Activated B cell treated with CpG ODN at 0.5 μM for 24 hours (primary cell): ENCODE data around the gene GRM5. TPM values are rescaled to one million over a fixed set of nuclear protein-coding genes. Genes with fewer than 3 reads are reported as not detected.
"Not testable (repeated sequence)": the region's sequence is repeated elsewhere in the genome, so short reads cannot be mapped to it uniquely, and the experiment has no call there.

Experiments
- ATAC-seq: fragments of 200-7000 bp; cut with Tn5 transposase; one replicate; pipeline ENCODE4 v1.10.0; 2021; ENCODE audit warnings: low read depth, mild to moderate bottlenecking, moderate library complexity
- CTCF ChIA-PET: fragments of 350-600 bp; sonication (Branson Sonifier 250); formaldehyde crosslinking; loops from one replicate; lab custom pipeline; 2021; ENCODE audit warnings: antibody characterized with exemption; lab: Charles Lee
- POLR2A ChIA-PET: fragments of 350-600 bp; sonication (Branson Sonifier 250); formaldehyde crosslinking; loops from one replicate; lab custom pipeline; 2021; ENCODE audit warnings: antibody characterized with exemption; lab: Charles Lee
- DNase-seq: peaks from one replicate; pipeline ENCODE4 v3.0.0; 2022
- H3K27ac Mint-ChIP-seq: one replicate; pipeline ENCODE4 v1.8.0; 2020; ENCODE audit warnings: mixed read lengths
- H3K27me3 Mint-ChIP-seq: one replicate; pipeline ENCODE4 v1.8.0; 2021; ENCODE audit warnings: mixed read lengths
- H3K36me3 Mint-ChIP-seq: one replicate; pipeline ENCODE4 v1.8.0; 2021; ENCODE audit warnings: low read depth, mixed read lengths
- H3K4me1 Mint-ChIP-seq: one replicate; pipeline ENCODE4 v1.8.0; 2021; ENCODE audit warnings: mixed read lengths
- H3K4me3 Mint-ChIP-seq: one replicate; pipeline ENCODE4 v1.8.0; 2020; ENCODE audit warnings: mild to moderate bottlenecking, mixed read lengths
- H3K9me3 Mint-ChIP-seq: one replicate; pipeline ENCODE4 v1.8.0; 2020; ENCODE audit warnings: mixed read lengths
- intact Hi-C: fragments of 100-400 bp; cut with micrococcal nuclease; formaldehyde crosslinking; loops from one replicate; pipeline ENCODE4 v1.15.1; 2024
- total RNA-seq: library from RNA; stranded (reverse); gene quantifications from 2 replicates; pipeline ENCODE4 v1.2.3, GENCODE V29; 2022
- TF ChIP-seq, protein P1 (sequence below): fragments of 200-600 bp; IDR thresholded peaks from one replicate; pipeline ENCODE4 v1.8.0; 2022; ENCODE audit warnings: antibody characterized with exemption, mild to moderate bottlenecking

Gene GRM5
- total RNA-seq, 1 donor from 2014 or later, result not detected

DNA sequence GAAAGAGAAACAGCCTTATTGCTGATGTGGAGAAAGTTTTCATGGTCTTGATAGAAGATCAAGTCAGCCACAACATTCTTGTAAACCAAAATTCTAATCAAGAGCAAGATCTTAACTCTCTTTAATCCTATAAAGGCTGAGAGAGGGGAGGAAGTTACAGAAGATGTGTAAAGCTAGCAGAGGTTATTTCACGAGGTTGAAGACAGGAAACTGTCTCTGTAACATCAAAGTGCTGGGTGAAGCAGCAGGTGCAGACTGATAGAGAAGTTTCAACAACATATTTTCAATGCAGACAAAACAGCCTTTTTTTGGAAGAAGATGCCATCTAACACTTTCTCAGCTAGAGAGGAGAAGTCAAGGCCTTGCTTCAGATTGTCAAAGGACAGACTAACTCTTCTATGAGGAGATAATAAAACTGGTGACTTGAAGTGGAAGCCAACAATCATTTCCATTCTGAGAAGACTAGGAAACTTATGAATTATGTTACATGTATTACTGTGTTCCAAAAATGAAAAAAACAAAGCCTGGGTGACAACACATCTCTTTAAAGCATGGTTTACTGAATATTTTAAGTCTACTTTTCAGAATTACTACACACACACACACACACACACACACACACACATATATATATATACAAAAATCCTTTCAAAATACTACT is 221.9 kb downstream of the GRM5 start:
- POLR2A ChIA-PET, H3K4me3 Mint-ChIP-seq, H3K36me3 Mint-ChIP-seq, DNase-seq, ATAC-seq, CTCF ChIA-PET, H3K9me3 Mint-ChIP-seq, intact Hi-C loops, H3K27ac Mint-ChIP-seq, H3K27me3 Mint-ChIP-seq, H3K4me1 Mint-ChIP-seq: not testable (repeated sequence)

DNA sequence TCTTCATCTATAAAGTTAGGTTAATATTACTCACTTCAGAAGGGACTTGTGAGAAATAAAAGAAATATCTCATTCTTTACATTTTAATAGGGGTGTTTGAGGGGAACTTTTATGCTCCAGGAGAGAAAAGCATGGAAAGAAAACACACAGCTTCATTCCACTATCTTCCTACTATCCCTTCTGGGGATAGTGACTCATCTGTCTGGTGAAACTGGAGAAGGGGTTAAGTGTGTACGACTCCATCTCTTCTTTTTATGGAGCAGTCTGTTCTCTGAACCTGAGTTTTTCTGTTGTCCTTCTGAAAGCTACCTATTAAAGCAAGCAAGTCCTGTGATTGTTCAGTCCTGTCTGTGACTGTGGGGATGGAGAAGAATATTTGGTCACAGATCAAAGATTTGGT is 227.6 kb downstream of the GRM5 start:
- ATAC-seq, H3K27me3 Mint-ChIP-seq, POLR2A ChIA-PET, H3K9me3 Mint-ChIP-seq, CTCF ChIA-PET, H3K27ac Mint-ChIP-seq, H3K4me1 Mint-ChIP-seq, H3K4me3 Mint-ChIP-seq, DNase-seq, H3K36me3 Mint-ChIP-seq, intact Hi-C loops: not testable (repeated sequence)

DNA sequence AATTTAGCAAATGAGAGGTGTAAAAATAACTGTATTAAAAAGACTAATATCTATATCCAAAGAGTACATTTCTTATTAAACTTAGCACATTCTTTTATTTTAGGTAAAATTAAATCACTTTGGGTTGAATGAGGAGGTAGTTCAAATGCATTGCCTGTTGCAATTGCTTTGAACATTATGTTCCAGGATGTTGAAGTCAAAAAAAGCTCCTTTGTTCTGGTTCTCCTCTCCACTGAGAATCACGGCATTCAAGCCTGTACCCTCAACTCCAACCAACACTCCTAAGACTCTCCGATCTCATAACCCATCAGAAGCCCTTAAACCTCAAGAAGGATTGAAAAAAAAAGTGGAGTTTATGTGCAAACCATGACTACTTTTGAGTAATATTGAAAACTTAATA is 230.1 kb downstream of the GRM5 start:
- POLR2A ChIA-PET, CTCF ChIA-PET, H3K4me3 Mint-ChIP-seq, H3K36me3 Mint-ChIP-seq, ATAC-seq, H3K27me3 Mint-ChIP-seq, DNase-seq, H3K9me3 Mint-ChIP-seq, H3K4me1 Mint-ChIP-seq, intact Hi-C loops, H3K27ac Mint-ChIP-seq: not testable (repeated sequence)

GRCh38 chr11:88831303-88831890 is 234.4 kb downstream of the GRM5 start:
- H3K4me1 Mint-ChIP-seq, result no peaks in the 10 kb centered on the region

DNA sequence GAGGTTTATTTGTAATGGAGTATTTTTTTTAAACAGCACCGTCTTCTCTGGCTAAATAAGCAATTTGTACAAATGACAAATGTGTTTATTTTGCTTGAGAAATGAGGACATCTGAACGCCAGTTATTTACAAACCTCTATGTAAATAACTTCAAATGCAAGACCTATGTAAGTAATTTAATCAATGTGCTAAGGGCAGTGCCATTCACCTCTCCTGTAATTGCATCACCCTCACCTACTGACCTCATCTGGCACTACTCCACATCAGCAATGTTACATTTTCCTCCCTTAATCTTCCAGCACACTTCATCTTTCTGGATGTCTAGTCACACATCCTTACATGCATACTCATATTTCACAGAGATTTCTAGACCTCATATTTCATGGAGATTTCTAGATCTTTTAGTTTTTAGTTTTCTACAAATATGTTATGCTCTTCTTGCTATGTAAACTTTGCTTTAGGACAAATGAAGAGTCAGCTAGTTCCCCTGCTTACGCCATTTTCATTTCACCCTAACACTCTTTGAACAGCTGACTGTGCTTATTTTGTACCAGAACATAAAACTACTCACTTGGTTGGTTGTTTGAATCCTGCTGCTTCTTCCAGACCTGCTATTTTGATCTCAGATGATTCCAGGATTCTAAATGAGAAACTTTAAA is 238.6 kb downstream of the GRM5 start:
- CTCF ChIA-PET, result no interaction called here

More at GRCh38 chr11:88831303-88831890, 234.4 kb downstream of the GRM5 start:
- H3K36me3 Mint-ChIP-seq, result no peaks in the 10 kb centered on the region
- H3K4me3 Mint-ChIP-seq, result no peak overlapping the region
- CTCF ChIA-PET, result no interaction called here
- POLR2A ChIA-PET, result no interaction called here
- H3K27ac Mint-ChIP-seq, result no peak overlapping the region
- TF ChIP-seq, protein P1, sequence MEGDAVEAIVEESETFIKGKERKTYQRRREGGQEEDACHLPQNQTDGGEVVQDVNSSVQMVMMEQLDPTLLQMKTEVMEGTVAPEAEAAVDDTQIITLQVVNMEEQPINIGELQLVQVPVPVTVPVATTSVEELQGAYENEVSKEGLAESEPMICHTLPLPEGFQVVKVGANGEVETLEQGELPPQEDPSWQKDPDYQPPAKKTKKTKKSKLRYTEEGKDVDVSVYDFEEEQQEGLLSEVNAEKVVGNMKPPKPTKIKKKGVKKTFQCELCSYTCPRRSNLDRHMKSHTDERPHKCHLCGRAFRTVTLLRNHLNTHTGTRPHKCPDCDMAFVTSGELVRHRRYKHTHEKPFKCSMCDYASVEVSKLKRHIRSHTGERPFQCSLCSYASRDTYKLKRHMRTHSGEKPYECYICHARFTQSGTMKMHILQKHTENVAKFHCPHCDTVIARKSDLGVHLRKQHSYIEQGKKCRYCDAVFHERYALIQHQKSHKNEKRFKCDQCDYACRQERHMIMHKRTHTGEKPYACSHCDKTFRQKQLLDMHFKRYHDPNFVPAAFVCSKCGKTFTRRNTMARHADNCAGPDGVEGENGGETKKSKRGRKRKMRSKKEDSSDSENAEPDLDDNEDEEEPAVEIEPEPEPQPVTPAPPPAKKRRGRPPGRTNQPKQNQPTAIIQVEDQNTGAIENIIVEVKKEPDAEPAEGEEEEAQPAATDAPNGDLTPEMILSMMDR, result no peak
- ATAC-seq (no peak), DNase-seq (no peak)
- H3K9me3 Mint-ChIP-seq, result peaks cover 5% of the 10 kb centered on the region
- intact Hi-C loops, result no loop called here
- no peaks in the 10 kb centered on the region for H3K27me3 Mint-ChIP-seq

DNA sequence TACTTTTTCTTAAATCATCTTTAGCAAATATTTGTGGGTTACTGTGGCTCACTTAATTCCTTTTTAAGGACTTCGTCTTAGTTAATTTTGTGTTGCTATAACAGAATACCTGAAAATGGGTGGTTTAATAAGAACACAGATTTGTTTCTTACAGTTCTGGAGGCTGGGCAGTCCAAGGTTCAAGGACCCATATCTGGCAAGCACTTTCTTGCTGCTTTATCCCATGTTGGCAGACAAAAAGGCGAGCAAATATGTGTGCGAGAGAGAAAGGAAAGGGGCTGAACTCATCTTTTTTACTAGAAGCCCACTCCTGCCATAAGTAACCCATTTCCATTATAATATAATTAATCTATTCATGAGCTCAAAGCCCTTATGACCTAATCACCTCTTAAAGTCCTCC is 246.2 kb downstream of the GRM5 start:
- ChIA-PET CTCF (no interaction called here), POLR2A (no interaction called here)
- intact Hi-C loops, result no loop called here
- Mint-ChIP-seq H3K4me3 (no peak overlapping the region), H3K27me3 (no peaks in the 10 kb centered on the region), H3K27ac (no peak overlapping the region), H3K9me3 (peaks cover 7% of the 10 kb centered on the region), H3K4me1 (no peaks in the 10 kb centered on the region), H3K36me3 (no peaks in the 10 kb centered on the region)
- ATAC-seq (no peak), DNase-seq (no peak)
- TF ChIP-seq, protein P1, result no peak

More for the DNA sequence above, 238.6 kb downstream of the GRM5 start:
- DNase-seq (no peak), ATAC-seq (no peak)
- H3K4me1 Mint-ChIP-seq, result no peaks in the 10 kb centered on the region
- H3K36me3 Mint-ChIP-seq, result no peaks in the 10 kb centered on the region
- no peak overlapping the region for H3K4me3 Mint-ChIP-seq
- H3K9me3 Mint-ChIP-seq, result peaks cover 10% of the 10 kb centered on the region
- no peak overlapping the region for H3K27ac Mint-ChIP-seq
- TF ChIP-seq, protein P1, result no peak
- H3K27me3 Mint-ChIP-seq, result no peaks in the 10 kb centered on the region
- POLR2A ChIA-PET, result no interaction called here
- intact Hi-C loops, result no loop called here
